HepG2 (cell line): ENCODE measurements around the gene URM1. TPM values are rescaled to one million over a fixed set of nuclear protein-coding genes. Genes with fewer than 3 reads are reported as not detected.
A peak's percentile ranks its signal among the peaks of the same experiment; 100 is the strongest.

Experiments
- ATF5 ChIP-seq: sonication (generic); formaldehyde crosslinking; IDR thresholded peaks from 2 replicates; pipeline ENCODE4 v1.4.0; 2020; ENCODE audit warnings: mild to moderate bottlenecking, low read depth, missing genetic modification reagents
- ATF7 ChIP-seq, 2 experiments: fragments of 450-650 bp in 1 of 2; sonication (generic) in 1 of 2; formaldehyde crosslinking in 1 of 2; IDR thresholded peaks; 2 replicates each; pipeline versions ENCODE4 v1.4.0 to v1.6.1; 2016 to 2020; ENCODE audit warnings: antibody characterized with exemption in 1 of 2, mild to moderate bottlenecking in 1 of 2, missing genetic modification reagents in 1 of 2
- BRCA1 ChIP-seq: sonication (generic); formaldehyde crosslinking; IDR thresholded peaks from 2 replicates; pipeline ENCODE4 v1.4.0; 2020; ENCODE audit warnings: missing genetic modification reagents
- CBX2 ChIP-seq, 2 experiments: fragments of 200-600 bp in 1 of 2; sonication (generic); formaldehyde crosslinking in 1 of 2; IDR thresholded peaks; 2 replicates each; pipeline versions ENCODE4 v1.7.0 to v1.8.1; 2018 to 2022; ENCODE audit warnings: low read depth in 2 of 2, low read length in 1 of 2, mild to moderate bottlenecking in 1 of 2, missing genetic modification reagents in 1 of 2
- CHD2 ChIP-seq: IDR thresholded peaks from 2 replicates; pipeline ENCODE4 v1.6.1; 2011; ENCODE audit warnings: low read depth, low read length, improper control_type of control experiment
- CREB1 ChIP-seq, 2 experiments: fragments of 450-650 bp in 1 of 2; IDR thresholded peaks; 2 replicates each; pipeline ENCODE4 v1.6.1; 2016 to 2017; ENCODE audit warnings: control low read depth in 1 of 2, mild to moderate bottlenecking in 1 of 2, missing compliant biosample characterization in 1 of 2, missing genetic modification characterization in 1 of 2
- ETS1 ChIP-seq: sonication (generic); formaldehyde crosslinking; IDR thresholded peaks from 2 replicates; pipeline ENCODE4 v1.4.0; 2020; ENCODE audit warnings: missing genetic modification reagents
- GATAD1 ChIP-seq: IDR thresholded peaks from 2 replicates; pipeline ENCODE4 v1.6.1; 2016; ENCODE audit warnings: missing genetic modification reagents, missing compliant biosample characterization
- KAT8 ChIP-seq: IDR thresholded peaks from 2 replicates; pipeline ENCODE4 v1.6.1; 2016; ENCODE audit warnings: missing genetic modification reagents, missing compliant biosample characterization
- NR2F2 ChIP-seq: IDR thresholded peaks from 2 replicates; pipeline ENCODE4 v1.6.1; 2012; ENCODE audit warnings: low read depth, inconsistent platforms, borderline replicate concordance
- SOX6 ChIP-seq, 2 experiments: fragments of 450-650 bp in 1 of 2; sonication (generic) in 1 of 2; formaldehyde crosslinking in 1 of 2; IDR thresholded peaks; 2 replicates each; pipeline versions ENCODE4 v1.4.0 to v1.6.1; 2017 to 2020; ENCODE audit warnings: antibody characterized with exemption in 1 of 2, mild to moderate bottlenecking in 1 of 2, missing genetic modification reagents in 1 of 2
- U2AF2 ChIP-seq: fragments of 200-400 bp; formaldehyde crosslinking; IDR thresholded peaks from 2 replicates; pipeline ENCODE4 v1.6.1; 2017; ENCODE audit warnings: low read depth, mild to moderate bottlenecking, low read length
- ZBTB20 ChIP-seq: sonication (generic); formaldehyde crosslinking; IDR thresholded peaks from 2 replicates; pipeline ENCODE4 v1.8.1; 2023; ENCODE audit warnings: missing genetic modification reagents, low read depth, mild to moderate bottlenecking, borderline replicate concordance
- ZBTB38 ChIP-seq: sonication (generic); formaldehyde crosslinking; IDR thresholded peaks from 2 replicates; pipeline ENCODE4 v1.5.1; 2020; ENCODE audit warnings: mild to moderate bottlenecking, missing genetic modification reagents
- ZEB1 ChIP-seq: IDR thresholded peaks from 2 replicates; pipeline ENCODE4 v1.6.1; 2012; ENCODE audit warnings: mild to moderate bottlenecking, low read depth, inconsistent platforms; ENCODE audit not compliant: insufficient replicate concordance
- ZNF343 ChIP-seq: sonication (generic); formaldehyde crosslinking; IDR thresholded peaks from 2 replicates; pipeline ENCODE4 v1.4.0; 2020; ENCODE audit warnings: mild to moderate bottlenecking, missing genetic modification reagents
- ZNF382 ChIP-seq: sonication (generic); formaldehyde crosslinking; IDR thresholded peaks from 2 replicates; pipeline ENCODE4 v1.5.0; 2020; ENCODE audit warnings: missing genetic modification reagents, mild to moderate bottlenecking, borderline replicate concordance
- ZNF484 ChIP-seq: sonication (generic); formaldehyde crosslinking; IDR thresholded peaks from 2 replicates; pipeline ENCODE4 v1.5.1; 2020; ENCODE audit warnings: mild to moderate bottlenecking, low read depth, missing genetic modification reagents, borderline replicate concordance
- ZNF503 ChIP-seq: sonication (generic); formaldehyde crosslinking; IDR thresholded peaks from 2 replicates; pipeline ENCODE4 v1.4.0; 2020; ENCODE audit warnings: missing genetic modification reagents
- ZNF557 ChIP-seq: sonication (generic); formaldehyde crosslinking; IDR thresholded peaks from 2 replicates; pipeline ENCODE4 v1.4.0; 2020; ENCODE audit warnings: missing genetic modification reagents
- ZNF597 ChIP-seq: sonication (generic); formaldehyde crosslinking; IDR thresholded peaks from 2 replicates; pipeline ENCODE4 v1.5.0; 2020; ENCODE audit warnings: missing genetic modification reagents
- ZNF720 ChIP-seq: sonication (generic); formaldehyde crosslinking; IDR thresholded peaks from 2 replicates; pipeline ENCODE4 v1.4.0; 2020; ENCODE audit warnings: missing genetic modification reagents
- ZNF773 ChIP-seq: sonication (generic); formaldehyde crosslinking; IDR thresholded peaks from 2 replicates; pipeline ENCODE4 v1.4.0; 2020; ENCODE audit warnings: missing genetic modification reagents, borderline replicate concordance
- ZNF879 ChIP-seq: sonication (generic); formaldehyde crosslinking; IDR thresholded peaks from 2 replicates; pipeline ENCODE4 v1.8.1; 2023; ENCODE audit warnings: missing genetic modification reagents
- ZNF891 ChIP-seq: sonication (generic); formaldehyde crosslinking; IDR thresholded peaks from 2 replicates; pipeline ENCODE4 v1.5.0; 2020; ENCODE audit warnings: mild to moderate bottlenecking, missing genetic modification reagents
- polyA plus RNA-seq, 8 experiments: library from polyadenylated mRNA; depleted of rRNA in 3 of 8; stranded (reverse) in 7 of 8; unstranded in 1 of 8; fragments of >200 nt; fragmentation: Illumina TruSeq in 4 of 8; extraction: Trizol in 4 of 8; gene quantifications; 2 replicates each; pipeline versions ENCODE4 v1.2.1 to v1.2.3, GENCODE V29; 2011 to 2016; ENCODE audit warnings: low read depth in 4 of 8, missing spikeins in 1 of 8, mixed read lengths in 1 of 8; ENCODE audit not compliant: insufficient read depth in 1 of 8
- total RNA-seq, 5 experiments: library from RNA; depleted of rRNA; stranded (reverse); fragments of >200 nt; fragmentation: Illumina TruSeq; extraction: Trizol; gene quantifications; 2 replicates each; pipeline ENCODE4 v1.2.3, GENCODE V29; 2016; ENCODE audit warnings: low read depth in 1 of 5

Gene URM1
- total and polyA plus RNA-seq, 2 of the 13 experiments (the other 11 are each of a cell fraction or from before 2014, with no cell fraction given) = 37.1 to 41.3 TPM

GRCh38 chr9:128370752-128371629, at the start of gene URM1 (continued):
- TF ChIP-seq ZEB1 = no peak
- TF ChIP-seq SOX6 (IDR thresholded peaks at IDR 0.05) = no peak
- peak; percentile 39; the same call in 1 of the 2 replicates for TF ChIP-seq SOX6 (CRISPR knock-in tag; IDR thresholded peaks at IDR 0.05)
- TF ChIP-seq CREB1 (IDR thresholded peaks at IDR 0.05) = no peak
- TF ChIP-seq CREB1 (CRISPR knock-in tag; IDR thresholded peaks at IDR 0.05) = peak; percentile 89
- no peak for TF ChIP-seq CHD2
- no peak for TF ChIP-seq ZBTB20
- no peak for TF ChIP-seq ZNF557 (CRISPR knock-in tag)
- no peak for TF ChIP-seq ETS1 (CRISPR knock-in tag)
- no peak for TF ChIP-seq ZNF503 (CRISPR knock-in tag)
- TF ChIP-seq ZNF891 (CRISPR knock-in tag) = peak; percentile 65
- TF ChIP-seq ZNF382 = no peak
- TF ChIP-seq ZNF597 (CRISPR knock-in tag) = no peak
- peak; percentile 97 for TF ChIP-seq GATAD1 (CRISPR knock-in tag)
- no peak for TF ChIP-seq ZNF484 (CRISPR knock-in tag)
- TF ChIP-seq ATF7 (IDR thresholded peaks at IDR 0.05) = no peak
- no peak for TF ChIP-seq ATF7 (CRISPR knock-in tag; IDR thresholded peaks at IDR 0.05)
- TF ChIP-seq ATF5 (CRISPR knock-in tag) = no peak
- TF ChIP-seq KAT8 = peak; percentile 98
- no peak for TF ChIP-seq ZNF343 (CRISPR knock-in tag)
- no peak for TF ChIP-seq CBX2 (IDR thresholded peaks at IDR 0.05; ENCODE audit: low read depth, low read length)
- TF ChIP-seq CBX2 (CRISPR knock-in tag; IDR thresholded peaks at IDR 0.05; ENCODE audit: low read depth) = no peak
- no peak for TF ChIP-seq ZNF720 (CRISPR knock-in tag)
- no peak; the same call in 1 of the 2 replicates for TF ChIP-seq NR2F2
- TF ChIP-seq ZBTB38 (CRISPR knock-in tag) = no peak
- TF ChIP-seq ZNF773 (CRISPR knock-in tag) = no peak
- no peak for TF ChIP-seq ZNF879 (CRISPR knock-in tag)
- no peak for TF ChIP-seq BRCA1 (CRISPR knock-in tag)
- TF ChIP-seq U2AF2 = no peak
